NK-92 (cell line): ENCODE results near the gene RNF220.

Source experiments
- DNase-seq: peaks from one replicate; lab custom pipeline; 2025; ENCODE audit not compliant: unreplicated experiment; lab: John Stamatoyannopoulos, UW

Gene RNF220

DNA sequence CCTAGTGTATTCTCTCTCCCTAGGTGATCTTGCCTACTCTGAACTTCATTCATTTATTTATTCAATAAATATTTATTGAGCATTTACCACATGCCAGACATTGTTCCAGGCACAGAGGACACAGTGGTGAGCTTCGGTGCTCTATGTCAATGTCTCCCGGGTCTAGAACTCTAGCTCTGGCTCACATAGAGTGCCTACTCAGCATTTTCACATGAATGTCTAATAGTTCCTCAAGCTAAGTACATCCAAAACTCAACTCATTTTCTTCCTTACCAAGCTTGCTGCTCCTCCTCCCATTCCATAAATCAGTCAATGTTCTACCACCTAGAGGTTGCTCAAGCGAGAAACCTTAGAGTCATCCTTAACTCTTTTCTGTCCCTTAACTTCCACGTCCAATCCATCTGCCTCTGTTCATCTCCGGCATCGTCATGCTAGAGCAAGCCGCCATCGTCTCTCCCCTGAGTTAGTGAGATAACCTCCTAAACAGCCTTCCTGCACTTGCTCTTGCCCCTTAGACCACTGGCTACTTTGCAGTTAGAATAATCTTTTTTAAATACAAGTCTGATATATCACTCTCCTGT, 201.7 kb downstream of the RNF220 start:
- no peak for DNase-seq

DNA sequence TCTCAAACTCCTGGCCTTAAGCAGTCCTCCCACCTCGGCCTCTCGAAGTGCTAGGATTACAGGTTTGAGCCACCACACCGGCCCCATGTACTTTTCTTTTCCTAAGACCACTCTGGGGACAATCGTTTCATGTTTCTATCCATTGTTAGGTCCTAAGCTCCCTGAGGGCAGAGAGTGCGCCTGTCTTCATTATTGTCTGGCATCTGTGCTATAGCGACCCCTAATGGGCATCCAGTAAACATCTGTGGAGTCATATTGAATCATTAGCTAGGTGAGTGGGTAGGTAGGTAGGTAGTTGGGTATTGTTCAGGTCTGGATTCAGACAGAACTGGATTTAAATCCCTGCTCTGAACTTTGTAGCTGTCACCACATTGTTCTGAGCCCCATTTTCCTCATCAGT, 203.1 kb downstream of the RNF220 start:
- no peak for DNase-seq

DNA sequence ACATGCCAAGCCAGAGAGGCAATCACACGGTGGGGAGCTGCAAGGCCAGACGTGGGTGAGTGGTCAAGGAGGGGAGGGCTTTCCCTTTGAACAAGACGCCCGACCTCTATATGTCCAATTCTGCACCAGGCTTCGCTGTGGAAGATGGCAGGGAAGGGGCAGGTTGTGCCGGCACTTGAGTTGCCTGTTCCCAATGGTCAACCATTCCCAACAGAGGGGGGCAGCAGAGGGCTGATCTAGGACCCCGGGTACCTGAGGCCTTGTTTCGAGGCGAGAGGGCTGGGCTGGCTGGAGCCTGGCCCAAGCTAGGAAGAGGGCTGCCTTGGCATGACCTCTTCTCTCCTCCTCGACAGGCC, 204.3 kb downstream of the RNF220 start:
- DNase-seq: no peak

DNA sequence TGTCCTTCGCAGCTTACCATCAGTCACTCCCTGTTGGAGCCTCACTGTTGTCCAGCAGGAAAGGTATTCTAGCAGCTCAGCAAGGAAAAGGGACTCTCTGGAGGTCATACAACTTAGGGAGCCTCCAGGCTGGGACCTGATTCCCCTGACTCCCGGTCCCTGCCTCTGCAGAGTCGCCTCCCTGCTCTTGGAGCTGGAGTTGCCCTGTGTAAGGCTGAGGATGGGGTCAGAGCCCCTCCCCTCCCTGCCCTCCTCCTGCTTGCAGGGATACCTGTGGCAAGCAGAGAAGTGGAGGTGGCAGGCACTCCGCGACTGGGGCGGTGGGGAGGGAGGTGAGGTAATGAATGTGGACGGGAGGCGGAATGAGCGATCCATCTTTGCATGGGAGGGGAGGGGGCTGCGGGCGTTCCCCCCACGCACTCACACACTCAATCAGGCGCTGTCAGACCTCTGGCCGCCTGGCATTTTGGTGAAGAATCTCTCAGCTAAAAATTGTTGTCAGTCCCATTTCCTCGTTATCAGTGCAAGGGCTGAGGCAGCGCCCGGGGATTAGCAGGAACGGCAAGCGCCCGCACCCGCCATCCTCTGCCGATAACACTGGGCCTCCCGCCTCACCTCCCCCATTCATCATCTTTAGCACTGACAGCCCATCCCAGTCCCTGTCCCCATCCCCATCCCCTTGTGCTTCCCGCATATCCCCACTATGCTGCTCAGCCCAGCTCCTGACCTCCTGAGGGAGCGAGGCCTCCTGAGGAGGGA, 204.9 kb downstream of the RNF220 start:
- DNase-seq: no peak

DNA sequence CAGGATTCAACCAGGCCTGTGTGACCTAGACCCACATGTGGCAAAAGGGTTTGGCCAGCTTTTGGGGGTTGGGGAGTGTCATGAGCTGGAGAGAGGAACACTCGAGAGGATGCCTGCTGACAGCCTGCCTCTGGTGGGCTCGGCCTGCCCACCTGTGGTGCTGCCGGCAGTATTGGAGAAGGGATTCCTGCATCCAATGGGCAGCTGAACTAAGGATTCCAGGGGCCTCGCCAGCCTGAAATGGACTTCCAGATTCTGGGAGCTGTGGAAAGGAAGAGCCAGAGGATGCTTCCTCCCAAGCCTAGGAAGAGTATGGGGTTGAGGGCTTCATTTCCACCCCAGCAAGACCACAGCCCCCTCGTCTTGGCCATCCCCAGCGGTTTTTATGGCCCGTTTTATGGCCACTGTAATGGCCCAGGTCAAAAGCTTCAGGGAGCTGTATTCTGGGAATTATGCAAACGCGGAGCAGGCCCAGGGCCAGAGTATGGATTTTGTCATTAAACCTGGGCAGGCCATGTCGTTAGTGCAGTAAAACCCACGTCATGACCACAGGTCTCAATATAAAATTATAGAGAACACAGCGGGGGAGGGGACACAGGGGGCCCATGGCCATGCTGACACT, 205.6 kb downstream of the RNF220 start:
- DNase-seq: no peak

DNA sequence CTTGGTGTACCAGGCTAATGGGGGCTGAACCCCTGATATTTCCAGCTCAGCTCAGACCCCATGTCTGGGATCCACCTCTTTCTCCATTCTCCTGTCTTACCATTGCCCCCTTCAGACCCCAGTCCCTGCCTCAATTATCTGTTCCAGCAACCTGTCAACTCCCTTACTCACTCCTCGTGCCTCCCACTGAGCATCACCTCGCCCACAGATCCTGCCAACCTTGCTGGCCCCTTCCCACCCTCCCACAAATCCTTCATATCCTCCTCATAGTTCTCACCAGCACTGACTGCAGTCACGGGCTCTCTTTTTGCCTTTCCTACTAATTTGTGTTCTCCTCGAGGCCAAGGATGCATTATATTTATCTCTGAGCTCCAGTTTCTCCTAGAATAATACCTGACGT, 206.4 kb downstream of the RNF220 start:
- DNase-seq: no peak

DNA sequence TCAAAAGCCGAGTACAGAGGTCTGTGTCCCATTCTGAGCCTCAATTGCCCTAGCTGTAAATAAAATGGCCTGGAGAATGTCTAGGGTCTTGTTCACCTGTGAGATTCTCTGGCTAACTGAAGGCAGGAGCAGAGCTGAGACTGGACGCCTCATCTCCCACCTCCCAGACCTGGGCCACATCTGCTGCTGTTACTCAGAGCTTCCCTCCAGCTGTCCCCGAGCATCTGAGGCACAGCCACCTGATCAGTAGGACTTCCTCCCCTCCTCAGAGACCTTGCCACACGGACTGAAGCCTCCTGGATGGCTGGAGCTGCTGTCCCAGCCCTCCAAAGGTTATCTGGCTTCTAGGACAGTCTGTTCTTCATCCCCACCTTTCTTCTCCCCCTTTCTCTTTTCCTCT, 206.8 kb downstream of the RNF220 start:
- no peak for DNase-seq

DNA sequence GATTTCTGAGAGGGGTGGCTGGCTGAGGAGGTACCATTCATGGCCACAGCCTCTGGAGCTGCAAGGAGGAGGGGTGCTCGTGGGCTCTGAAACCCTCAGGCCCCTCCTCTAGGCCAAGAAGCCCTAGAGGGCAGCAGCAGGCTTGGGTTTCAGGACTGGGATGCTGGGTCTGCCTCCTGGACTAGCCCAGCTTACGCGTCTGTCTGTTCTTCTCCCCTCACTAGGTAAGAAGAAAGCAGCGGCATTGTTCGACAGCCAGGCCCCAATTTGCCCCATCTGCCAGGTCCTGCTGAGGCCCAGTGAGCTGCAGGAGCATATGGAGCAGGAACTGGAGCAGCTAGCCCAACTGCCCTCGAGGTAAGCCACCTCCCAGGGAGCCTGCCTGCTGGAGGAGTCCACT, 208.9 kb downstream of the RNF220 start:
- no peak for DNase-seq

DNA sequence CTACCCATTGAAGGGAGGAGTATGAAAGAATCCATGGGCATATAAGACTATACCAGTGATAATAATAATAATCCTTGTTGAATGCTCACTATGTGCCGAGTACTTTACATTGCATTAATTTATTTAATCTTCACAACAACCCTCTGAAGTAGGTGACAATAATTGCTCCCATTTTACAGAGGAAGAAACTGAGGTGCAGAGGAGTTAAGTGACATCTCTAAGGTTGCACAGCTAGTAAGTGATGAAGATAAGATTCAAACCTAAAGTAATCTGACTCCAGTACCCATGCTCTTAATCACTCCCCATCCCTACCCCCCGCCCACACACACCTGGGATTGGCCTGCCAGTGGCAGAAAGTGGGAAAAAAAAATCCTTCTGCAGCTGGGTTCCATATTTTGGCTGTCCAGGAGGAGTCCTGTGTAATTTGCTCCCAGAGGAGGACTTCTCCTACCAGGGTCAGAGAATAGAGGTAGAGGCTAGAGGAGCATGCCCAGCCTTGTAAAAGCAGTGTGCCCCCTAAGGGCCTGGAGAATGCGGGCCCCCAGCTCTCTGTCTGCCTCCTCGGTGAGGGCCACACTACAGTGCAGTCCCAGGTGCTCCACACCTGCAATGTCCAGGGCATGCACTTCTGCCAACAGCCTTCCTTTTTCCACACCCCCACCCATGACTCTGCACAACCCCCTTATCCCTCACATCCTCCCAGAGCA, 211.4 kb downstream of the RNF220 start:
- DNase-seq: no peak

DNA sequence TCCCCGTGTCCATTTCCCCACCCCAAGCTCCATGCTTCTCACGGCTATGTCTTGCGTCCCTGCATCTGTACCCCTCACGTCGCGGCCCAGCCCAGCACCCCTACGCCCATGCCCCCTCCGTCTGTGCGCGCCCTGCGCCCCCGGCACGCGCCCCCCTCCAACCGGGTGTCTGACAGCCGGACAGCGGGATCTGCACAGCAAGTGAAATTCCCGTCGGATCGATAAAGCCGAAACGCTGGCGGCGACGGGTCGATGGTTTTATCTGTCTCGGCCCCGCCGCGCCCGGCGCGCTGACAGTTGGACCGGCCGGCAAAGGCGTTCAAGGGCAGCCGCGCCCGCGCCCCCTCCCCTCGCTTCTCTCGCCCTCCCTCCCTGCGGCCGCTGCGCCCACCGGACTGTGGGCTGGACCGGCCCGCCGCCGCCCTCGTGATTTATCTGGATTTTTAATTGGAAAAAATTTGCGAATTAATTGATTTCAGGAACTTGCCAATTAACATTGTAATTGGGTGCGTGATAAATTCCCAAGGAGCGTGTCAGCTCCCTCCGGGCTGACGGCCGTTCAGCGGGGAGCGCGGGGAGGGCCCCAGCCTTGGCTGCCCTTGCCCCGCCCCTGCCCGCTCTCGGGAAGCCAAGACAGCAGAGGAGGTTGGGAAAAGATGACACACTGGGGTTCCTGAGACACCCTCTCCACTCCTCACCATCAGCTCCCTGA, 212.1 kb downstream of the RNF220 start:
- DNase-seq: no peak

DNA sequence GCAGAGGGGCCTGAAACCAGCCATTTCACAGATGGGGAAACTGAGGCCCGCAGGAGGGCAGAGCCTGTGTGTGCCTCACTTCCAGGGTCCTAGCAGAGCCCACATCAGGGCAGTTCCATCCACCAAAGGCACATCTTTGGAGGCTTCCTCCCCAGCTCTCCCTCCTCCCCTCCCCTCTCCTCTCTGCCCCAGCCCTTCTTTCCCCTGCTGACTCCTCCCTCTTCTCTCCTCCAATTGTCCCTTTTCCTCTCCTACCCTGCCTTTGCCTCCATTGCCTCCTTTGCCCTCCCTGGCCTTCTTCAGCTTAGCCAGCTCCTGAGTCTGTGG, 212.6 kb downstream of the RNF220 start:
- no peak for DNase-seq

DNA sequence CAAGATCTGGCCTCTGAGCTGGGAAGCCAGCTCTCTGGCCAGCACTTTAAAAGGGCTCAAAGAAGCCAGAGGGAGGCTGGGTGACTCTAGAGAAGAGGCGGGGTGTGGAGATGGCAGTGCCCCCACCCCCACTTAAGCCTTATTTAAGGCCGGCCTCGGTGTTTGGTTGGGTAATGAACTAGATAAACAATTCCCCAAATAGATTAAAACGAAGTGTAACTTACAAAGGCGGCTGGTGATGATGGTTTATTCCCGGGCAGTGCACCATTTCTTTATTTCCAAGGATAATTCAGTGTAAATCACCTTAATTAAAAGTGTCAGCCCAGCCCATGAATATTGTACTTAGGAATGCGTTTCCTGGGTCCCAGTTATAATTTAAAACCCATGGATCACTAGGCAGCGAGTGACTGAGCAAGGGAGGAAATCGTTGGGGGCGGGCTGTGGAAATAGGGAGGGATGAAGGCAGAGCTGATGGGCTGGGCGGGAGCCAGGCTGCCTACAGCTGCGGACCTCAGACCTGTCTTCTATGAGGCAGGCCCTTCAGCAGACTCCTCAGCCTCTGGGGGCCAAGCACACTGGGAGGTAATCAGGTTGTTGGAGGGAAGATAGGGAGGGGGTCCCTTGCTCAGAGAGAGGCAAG, 214.3 kb downstream of the RNF220 start:
- DNase-seq: no peak

DNA sequence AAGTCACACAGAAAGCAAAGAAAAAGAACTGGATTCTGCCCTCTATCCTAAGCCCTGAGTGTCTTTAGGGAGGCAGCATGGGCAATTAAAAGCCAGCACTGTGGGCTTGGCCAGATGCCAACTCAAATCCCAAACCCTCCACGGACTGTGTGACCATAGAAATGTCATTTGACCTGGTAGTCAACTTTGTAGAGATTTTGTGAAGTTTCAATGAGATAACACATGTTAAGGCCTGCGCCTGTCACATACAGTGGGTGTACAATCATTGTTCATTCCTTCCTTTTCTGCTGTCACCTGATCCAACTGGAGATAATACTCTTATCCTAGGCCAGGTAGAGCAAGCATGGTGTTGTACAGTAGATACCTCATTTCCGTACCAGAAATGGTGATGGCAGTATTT, 215.0 kb downstream of the RNF220 start:
- no peak for DNase-seq

DNA sequence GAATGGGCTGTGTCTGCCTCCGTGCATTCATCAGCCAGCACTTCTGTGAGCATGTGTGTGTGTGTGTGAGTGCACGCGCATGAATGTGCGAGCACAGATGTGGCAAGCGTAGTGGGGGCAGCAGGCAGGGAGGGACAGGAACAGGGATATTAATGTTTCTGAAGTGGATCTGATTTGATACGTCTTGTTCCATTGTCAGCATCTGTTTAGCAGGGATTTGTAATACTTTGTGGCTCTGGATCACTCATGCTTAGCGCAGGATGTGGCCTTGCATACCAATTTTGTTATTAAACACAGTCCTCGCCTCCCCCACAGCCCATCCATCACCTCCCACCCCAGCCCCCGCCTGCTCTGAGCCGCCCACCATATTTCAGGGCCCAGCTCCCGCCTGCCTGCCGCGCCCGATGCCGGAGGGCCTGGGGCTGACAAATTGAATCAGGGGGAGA, 216.8 kb downstream of the RNF220 start:
- no peak for DNase-seq

DNA sequence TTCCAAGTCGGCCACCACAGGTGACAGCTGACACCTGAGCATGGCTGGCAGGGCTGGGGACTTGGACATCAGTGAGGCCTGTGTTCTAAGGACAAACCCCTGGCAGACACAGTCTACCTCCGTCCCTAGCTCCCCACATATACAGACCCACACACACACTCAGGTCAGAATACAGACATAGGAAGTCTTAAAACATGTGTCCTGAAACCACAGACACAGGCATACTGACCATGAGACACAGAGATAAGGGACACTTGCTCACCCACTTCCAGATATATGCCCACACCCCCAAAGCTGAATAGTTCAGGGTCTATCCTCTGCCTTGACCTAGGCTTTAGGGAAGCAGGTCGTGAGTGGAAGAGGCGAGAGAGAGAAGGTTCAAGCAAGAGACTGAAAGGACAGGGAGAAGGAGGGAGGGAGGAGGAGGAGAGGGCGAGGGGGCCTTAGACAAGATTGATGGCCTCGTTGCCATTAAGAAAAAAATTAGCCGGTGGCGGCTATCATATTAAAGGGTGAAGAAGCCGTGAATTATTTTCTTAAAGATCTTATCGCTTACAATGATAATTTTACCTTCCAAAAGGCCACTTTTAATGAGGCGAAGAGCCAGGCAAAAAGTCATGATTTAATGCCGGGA, 219.3 kb downstream of the RNF220 start:
- DNase-seq: no peak

DNA sequence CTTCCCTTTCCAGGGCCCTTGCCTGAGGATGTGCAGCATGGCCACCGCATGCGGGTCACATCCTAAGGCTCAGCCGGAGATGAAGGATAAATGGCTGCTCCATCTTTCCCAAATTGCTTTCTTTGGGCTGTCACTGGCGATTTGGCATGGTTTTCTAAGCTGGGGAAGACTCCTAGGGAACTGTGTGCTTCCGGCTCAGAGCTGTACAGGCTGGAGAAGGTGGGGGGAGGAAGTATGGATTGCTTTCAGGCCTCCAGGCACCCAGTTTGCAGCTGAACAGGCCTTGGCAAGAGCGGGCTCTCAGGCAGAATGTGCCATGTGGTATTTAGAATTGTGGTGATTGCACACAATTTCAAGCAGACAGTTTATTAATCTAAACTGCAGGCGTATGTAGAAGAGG, 220.3 kb downstream of the RNF220 start:
- no peak for DNase-seq

DNA sequence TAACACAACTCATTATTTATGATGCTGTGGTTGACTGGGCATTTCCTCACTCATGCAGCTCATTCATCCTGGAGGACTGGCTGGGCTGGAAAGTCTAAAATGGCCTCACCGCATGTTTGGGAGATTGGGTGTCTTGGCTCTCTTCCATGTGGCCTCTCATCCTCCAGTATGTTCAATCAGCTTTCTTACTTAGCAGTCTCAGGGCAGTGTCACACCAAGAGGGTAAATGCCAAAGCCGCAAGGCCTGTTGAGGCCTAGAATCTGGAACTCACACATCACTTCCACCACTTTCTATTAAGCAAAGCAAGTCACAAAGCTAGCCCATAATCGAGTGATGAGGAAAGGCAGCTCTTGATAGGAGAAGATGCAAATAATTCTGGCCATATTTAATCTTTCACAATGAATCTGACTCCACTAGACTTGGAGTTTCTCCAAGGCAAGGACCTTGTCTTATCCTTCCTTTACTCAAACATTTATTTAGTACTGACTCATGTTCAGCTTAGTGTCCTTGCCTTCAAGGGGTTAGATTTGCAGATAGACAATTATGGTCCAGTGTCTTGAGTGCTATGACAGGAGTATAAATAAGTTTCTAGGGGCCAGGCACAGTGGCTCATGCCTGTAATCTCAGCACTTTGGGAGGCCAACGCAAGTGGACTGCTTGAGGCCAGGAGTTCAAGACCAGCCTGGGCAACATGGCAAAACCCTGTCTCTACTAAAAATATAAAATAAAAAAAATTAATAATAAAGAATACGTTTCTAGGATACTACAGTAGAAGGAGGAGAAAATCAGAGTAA, 224.1 kb downstream of the RNF220 start:
- DNase-seq: no peak

DNA sequence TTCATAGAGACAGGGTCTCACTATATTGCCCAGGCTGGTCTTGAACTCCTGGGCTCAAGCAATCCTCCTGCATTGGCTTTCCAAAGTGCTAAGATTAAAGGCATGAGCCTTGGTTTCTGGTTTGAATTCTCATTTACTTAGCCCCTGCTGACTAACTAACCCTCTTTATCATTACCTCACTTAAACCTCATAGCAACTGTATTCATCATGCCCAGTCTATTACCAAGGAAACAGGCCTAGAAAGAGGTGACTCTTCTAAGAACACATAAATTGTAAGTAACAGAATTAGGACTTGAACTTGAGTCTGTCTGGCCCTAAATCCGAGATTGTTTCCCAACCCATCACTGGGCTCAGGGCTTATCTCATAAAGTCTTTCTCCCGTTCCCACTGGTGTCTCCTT, 225.1 kb downstream of the RNF220 start:
- no peak for DNase-seq

DNA sequence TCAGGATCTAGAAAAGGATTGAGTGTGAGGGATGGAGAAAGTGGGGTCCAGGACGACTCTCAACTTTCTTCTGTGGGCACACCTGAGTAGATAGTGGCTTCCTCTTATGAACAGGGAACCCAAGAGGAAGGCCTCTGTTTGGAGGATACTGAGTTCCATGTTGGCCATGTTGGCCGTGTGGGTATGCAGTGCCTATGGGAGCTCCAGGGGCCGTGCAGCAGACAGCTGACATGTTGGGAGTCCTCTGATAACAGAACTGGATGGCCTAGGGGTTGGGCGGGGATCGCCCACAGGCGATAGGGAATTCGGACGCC, 226.2 kb downstream of the RNF220 start:
- no peak for DNase-seq
